A673 (cell line): ENCODE measurements around the gene MIDN. TPM values are rescaled to one million over a fixed set of nuclear protein-coding genes. Genes with fewer than 3 reads are reported as not detected.

Source experiments
- BruUV-seq: library from RNA; stranded (reverse); fragments of 400-500 nt; replicated peaks from 2 replicates; lab custom pipeline; 2021; lab: Mats Ljungman, UMichigan
- CTCF ChIA-PET: fragments of 300-600 bp; sonication (Branson Sonifier 250); formaldehyde crosslinking; loops from one replicate; lab custom pipeline; 2022; ENCODE audit warnings: antibody characterized with exemption; lab: Charles Lee
- POLR2A ChIA-PET: fragments of 300-600 bp; sonication (Branson Sonifier 250); formaldehyde crosslinking; loops from one replicate; lab custom pipeline; 2022; ENCODE audit warnings: antibody characterized with exemption; ENCODE audit not compliant: low non-redundant PET; lab: Charles Lee
- DNase-seq: peaks from one replicate; pipeline ENCODE4 v3.0.0-alpha.2; 2015; ENCODE audit warnings: low spot score
- H3K27ac ChIP-seq: fragments of 200-600 bp; sonication (generic); 2 replicates; pipeline ENCODE4 v1.5.1; 2016; ENCODE audit warnings: mixed run types, low read depth, mild to moderate bottlenecking, mixed read lengths, antibody characterized with exemption, low read length; ENCODE audit not compliant: poor library complexity, severe bottlenecking
- H3K27me3 ChIP-seq: fragments of 200-600 bp; sonication (generic); replicated peaks from 2 replicates; pipeline ENCODE4 v1.6.1; 2017; ENCODE audit warnings: mixed run types, low read depth, mild to moderate bottlenecking, mixed read lengths, antibody characterized with exemption, low read length; ENCODE audit not compliant: insufficient read depth, poor library complexity
- H3K36me3 ChIP-seq: fragments of 200-600 bp; sonication (generic); 2 replicates; pipeline ENCODE4 v1.6.1; 2016; ENCODE audit warnings: mixed run types, mild to moderate bottlenecking, mixed read lengths, antibody characterized with exemption, low read length; ENCODE audit not compliant: insufficient read depth, poor library complexity, severe bottlenecking
- H3K4me1 ChIP-seq: fragments of 200-600 bp; sonication (generic); 2 replicates; pipeline ENCODE4 v1.6.1; 2017; ENCODE audit warnings: mixed run types, mild to moderate bottlenecking, mixed read lengths, antibody characterized with exemption, low read length; ENCODE audit not compliant: insufficient read depth, poor library complexity, severe bottlenecking
- H3K4me3 ChIP-seq: fragments of 200-600 bp; sonication (generic); 2 replicates; pipeline ENCODE4 v1.5.1; 2016; ENCODE audit warnings: low read depth, mixed run types, mild to moderate bottlenecking, mixed read lengths, low read length; ENCODE audit not compliant: poor library complexity, severe bottlenecking
- H3K9me3 ChIP-seq: fragments of 200-600 bp; sonication (generic); 2 replicates; pipeline ENCODE4 v1.6.1; 2016; ENCODE audit warnings: mixed run types, low read depth, mild to moderate bottlenecking, mixed read lengths, antibody characterized with exemption, low read length; ENCODE audit not compliant: poor library complexity, severe bottlenecking
- EZH2 ChIP-seq: fragments of 200-600 bp; sonication (generic); IDR thresholded peaks from 2 replicates; pipeline ENCODE4 v1.6.1; 2017; ENCODE audit warnings: borderline replicate concordance, low read depth, mild to moderate bottlenecking, mixed read lengths, antibody characterized with exemption, low read length; ENCODE audit not compliant: poor library complexity, severe bottlenecking
- intact Hi-C: fragments of 100-400 bp; cut with micrococcal nuclease; formaldehyde crosslinking; loops from one replicate; pipeline ENCODE4 v1.10.0; 2022; ENCODE audit not compliant: unreplicated experiment
- total RNA-seq: library from RNA; stranded (reverse); gene quantifications from 2 replicates; pipeline ENCODE4 v1.2.3, GENCODE V29; 2021
- TF ChIP-seq, protein P1 (sequence below): fragments of 300-800, 200-600 bp; sonication (generic); conservative IDR thresholded peaks from 2 replicates; pipeline ENCODE4 v1.5.1; 2017; ENCODE audit warnings: low read depth, mild to moderate bottlenecking, antibody characterized with exemption, low read length, moderate library complexity, mixed read lengths

MIDN gene
- total RNA-seq, 1 experiment from 2014 or later = 169 TPM

DNA sequence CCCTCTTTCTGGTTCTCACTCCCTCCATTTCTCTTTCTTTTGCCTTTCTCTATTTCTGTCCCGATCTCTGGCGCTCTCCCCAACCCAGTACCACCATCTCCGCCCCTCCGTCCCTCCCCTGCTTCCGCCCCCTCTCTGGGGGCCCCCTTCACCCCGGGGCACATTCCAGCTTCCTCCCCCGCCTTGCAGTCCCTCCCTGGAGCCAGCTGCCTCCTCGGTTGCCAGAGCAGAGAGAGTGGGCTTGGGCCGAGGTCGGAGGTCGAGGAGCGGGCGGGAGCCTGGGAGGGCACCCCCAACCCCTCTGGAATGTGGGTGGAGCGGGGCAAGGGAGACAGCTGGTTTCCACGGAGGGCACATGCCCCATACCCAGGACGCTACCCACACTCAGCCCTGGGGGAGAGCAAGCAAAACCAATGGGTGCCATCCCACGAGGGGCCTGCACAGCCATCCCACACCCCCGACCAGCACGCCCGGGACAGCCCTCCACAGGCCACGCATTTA, 14.3 kb downstream of the MIDN start:
- intact Hi-C loops = no loop called here
- ChIA-PET CTCF (no interaction called here), POLR2A (no interaction called here)
- Histone ChIP-seq H3K36me3 (peaks cover 4% of the 10 kb centered on the region), H3K9me3 (no peaks in the 10 kb centered on the region), H3K27me3 (no peaks in the 10 kb centered on the region), H3K4me1 (peaks cover 72% of the 10 kb centered on the region), H3K27ac (peak overlapping the region; percentile 90), H3K4me3 (peak overlapping the region; percentile 82)
- no peak for DNase-seq
- BruUV-seq = no TSS peak
- TF ChIP-seq EZH2 = no peak
- TF ChIP-seq, protein P1, sequence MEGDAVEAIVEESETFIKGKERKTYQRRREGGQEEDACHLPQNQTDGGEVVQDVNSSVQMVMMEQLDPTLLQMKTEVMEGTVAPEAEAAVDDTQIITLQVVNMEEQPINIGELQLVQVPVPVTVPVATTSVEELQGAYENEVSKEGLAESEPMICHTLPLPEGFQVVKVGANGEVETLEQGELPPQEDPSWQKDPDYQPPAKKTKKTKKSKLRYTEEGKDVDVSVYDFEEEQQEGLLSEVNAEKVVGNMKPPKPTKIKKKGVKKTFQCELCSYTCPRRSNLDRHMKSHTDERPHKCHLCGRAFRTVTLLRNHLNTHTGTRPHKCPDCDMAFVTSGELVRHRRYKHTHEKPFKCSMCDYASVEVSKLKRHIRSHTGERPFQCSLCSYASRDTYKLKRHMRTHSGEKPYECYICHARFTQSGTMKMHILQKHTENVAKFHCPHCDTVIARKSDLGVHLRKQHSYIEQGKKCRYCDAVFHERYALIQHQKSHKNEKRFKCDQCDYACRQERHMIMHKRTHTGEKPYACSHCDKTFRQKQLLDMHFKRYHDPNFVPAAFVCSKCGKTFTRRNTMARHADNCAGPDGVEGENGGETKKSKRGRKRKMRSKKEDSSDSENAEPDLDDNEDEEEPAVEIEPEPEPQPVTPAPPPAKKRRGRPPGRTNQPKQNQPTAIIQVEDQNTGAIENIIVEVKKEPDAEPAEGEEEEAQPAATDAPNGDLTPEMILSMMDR = no peak

DNA sequence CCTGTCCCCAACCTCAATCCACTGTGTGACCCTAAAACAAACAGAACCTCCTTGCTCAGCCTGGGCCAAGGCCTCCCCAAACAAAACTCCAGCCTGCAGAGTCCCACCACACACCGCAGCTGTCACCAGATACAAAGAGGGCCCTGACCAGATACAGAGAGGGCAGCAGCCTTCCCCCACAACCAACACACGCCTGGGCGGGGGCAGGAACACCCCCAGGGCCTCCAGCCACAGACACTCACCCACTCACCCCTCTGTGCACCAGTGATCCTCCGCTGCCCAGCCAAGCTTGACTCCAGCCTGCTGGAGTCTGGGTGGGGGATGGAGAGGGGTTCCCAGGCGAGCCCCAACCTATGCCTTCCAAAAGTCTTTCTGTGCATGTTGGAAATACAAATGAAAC, 14.8 kb downstream of the MIDN start:
- Histone ChIP-seq H3K27me3 (no peaks in the 10 kb centered on the region), H3K36me3 (no peaks in the 10 kb centered on the region), H3K9me3 (no peaks in the 10 kb centered on the region), H3K27ac (peak overlapping the region; percentile 90), H3K4me3 (no peak overlapping the region), H3K4me1 (peaks cover 72% of the 10 kb centered on the region)
- CTCF ChIA-PET = no interaction called here
- DNase-seq = no peak
- BruUV-seq = no TSS peak
- POLR2A ChIA-PET = no interaction called here
- no peak for TF ChIP-seq EZH2
- TF ChIP-seq, protein P1 = no peak
- intact Hi-C loops = no loop called here

DNA sequence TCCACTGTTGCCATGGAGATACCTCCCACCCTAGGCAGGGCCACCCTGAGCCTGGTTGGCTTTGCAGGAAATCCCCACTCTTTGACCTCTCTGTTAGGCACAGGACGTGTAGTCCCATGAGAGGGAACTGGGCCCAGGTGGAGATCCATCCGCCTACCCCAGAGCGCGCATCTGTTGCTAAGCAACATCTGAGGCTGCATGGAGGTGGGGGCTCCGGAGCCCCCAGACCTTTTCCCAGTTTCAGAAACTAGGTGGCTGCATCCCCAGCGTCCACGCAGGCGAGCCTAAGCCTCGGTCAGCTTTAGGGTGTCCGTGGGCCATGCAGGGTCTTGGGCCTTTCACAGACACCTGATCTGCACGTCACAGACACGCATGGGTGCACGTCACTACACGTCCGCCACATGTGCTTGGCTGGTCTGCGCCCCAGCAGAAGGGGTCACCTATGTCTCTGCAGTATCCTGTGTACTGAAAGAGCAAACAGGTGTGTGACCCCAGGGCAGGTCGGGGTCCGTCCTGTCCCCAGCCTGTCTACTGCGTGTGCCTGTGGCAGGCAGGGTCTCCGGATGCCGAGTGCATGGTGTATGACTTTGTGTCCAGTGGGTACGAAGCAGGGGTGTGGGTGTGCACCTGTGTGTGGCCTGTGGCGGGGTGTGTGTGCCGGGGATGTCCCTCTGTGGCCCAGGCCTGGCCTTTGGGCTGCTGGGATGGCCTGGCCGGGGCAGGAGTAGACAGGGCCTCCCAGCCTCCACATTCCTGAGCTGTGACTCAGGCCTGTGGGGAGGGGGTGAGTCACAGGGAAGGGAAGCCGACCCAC, 16.6 kb downstream of the MIDN start:
- peak; percentile 80 for DNase-seq
- peaks cover 63% of the 10 kb centered on the region for H3K4me1 ChIP-seq
- TF ChIP-seq, protein P1 = no peak
- TF ChIP-seq EZH2 = no peak
- intact Hi-C loops = loop anchor here (5.0 kb wide), 1 partner anchor 592 kb away; no protein-coding TSS in a partner anchor
- H3K9me3 ChIP-seq = no peaks in the 10 kb centered on the region
- H3K27ac ChIP-seq = peak overlapping the region; percentile 47
- no peaks in the 10 kb centered on the region for H3K36me3 ChIP-seq
- no peaks in the 10 kb centered on the region for H3K27me3 ChIP-seq
- no peak overlapping the region for H3K4me3 ChIP-seq
- ChIA-PET CTCF (interaction anchor here (3.7 kb wide), 1 partner anchor 21 kb away, joined by 149 read pairs; no protein-coding TSS in a partner anchor), POLR2A (no interaction called here)
- BruUV-seq = no TSS peak
